NCI-H2227 (cell line): ENCODE results near the gene GDF10.

Source experiments
- DNase-seq: peaks from one replicate; lab custom pipeline; 2025; ENCODE audit not compliant: unreplicated experiment; lab: John Stamatoyannopoulos, UW

Gene GDF10

GRCh38 chr10:47332371-47332770, 32.4 kb downstream of the GDF10 start:
- DNase-seq = no peak

- DNase-seq = no peak
Measured at GRCh38 chr10:47332946-47333345, 32.9 kb downstream of the GDF10 start.

- DNase-seq = no peak
Measured at GRCh38 chr10:47333532-47333931, 33.5 kb downstream of the GDF10 start.

GRCh38 chr10:47334466-47335295, 34.7 kb downstream of the GDF10 start:
- no peak for DNase-seq

- no peak for DNase-seq
Measured at GRCh38 chr10:47335906-47336305, 35.9 kb downstream of the GDF10 start.

GRCh38 chr10:47336387-47337134, 36.6 kb downstream of the GDF10 start:
- DNase-seq = no peak

- no peak for DNase-seq
Measured at GRCh38 chr10:47337310-47337709, 37.3 kb downstream of the GDF10 start.

- DNase-seq = no peak
Measured at GRCh38 chr10:47339186-47339735, 39.3 kb downstream of the GDF10 start.

GRCh38 chr10:47339759-47340607, 40.0 kb downstream of the GDF10 start:
- DNase-seq = no peak

GRCh38 chr10:47340608-47341170, 40.7 kb downstream of the GDF10 start:
- peak; percentile 13 for DNase-seq

GRCh38 chr10:47344996-47345870, 45.2 kb downstream of the GDF10 start:
- DNase-seq = no peak

- no peak for DNase-seq
Measured at GRCh38 chr10:47346581-47347302, 46.7 kb downstream of the GDF10 start.

GRCh38 chr10:47347303-47347675, 47.3 kb downstream of the GDF10 start:
- no peak for DNase-seq

- DNase-seq = no peak
Measured at GRCh38 chr10:47348138-47348651, 48.2 kb downstream of the GDF10 start, which contains the start of gene RBP3. Gene RBP3 (plus strand): TSS chr10:47348363. CDS start chr10:47348485, 122 bp downstream.

- DNase-seq = no peak
Measured at GRCh38 chr10:47348661-47349470, 48.9 kb downstream of the GDF10 start.

GRCh38 chr10:47349516-47349915, 49.5 kb downstream of the GDF10 start:
- no peak for DNase-seq

- no peak for DNase-seq
Measured at GRCh38 chr10:47349941-47350371, 50.0 kb downstream of the GDF10 start.
